DND-41 (cell line): ENCODE measurements around the gene DCBLD1.

Experiments used
- CTCF ChIP-seq: IDR thresholded peaks from 2 replicates; pipeline ENCODE4 v1.5.1; 2012; ENCODE audit warnings: borderline replicate concordance, low read length, moderate library complexity, mild to moderate bottlenecking; ENCODE audit not compliant: poor library complexity, severe bottlenecking; ENCODE audit errors: extremely low read depth
- EZH2 ChIP-seq: IDR thresholded peaks from 3 replicates; pipeline ENCODE4 v1.6.1; 2012; ENCODE audit warnings: borderline replicate concordance, low read depth, mild to moderate bottlenecking, moderate library complexity, low read length, inconsistent platforms; ENCODE audit not compliant: severe bottlenecking

- no peak for TF ChIP-seq CTCF
- TF ChIP-seq EZH2, result no peak
Observed at GRCh38 chr6:117456998-117457397, 25.5 kb upstream of the DCBLD1 start.
